GM21717 (cell line): ENCODE data around the gene PCNA.

ENCODE experiments used
- ATAC-seq: cut with Tn5 transposase; IDR thresholded peaks from one replicate; pipeline ENCODE4 v1.9.1; 2021; ENCODE audit warnings: mild to moderate bottlenecking, moderate library complexity; ENCODE audit not compliant: unreplicated experiment

The PCNA gene

GRCh38 chr20:5143851-5144250, 24.1 kb upstream of the PCNA start:
- ATAC-seq = no peak

- ATAC-seq = no peak
These were observed 21.9 kb upstream of the PCNA start for GRCh38 chr20:5141615-5142014.

- ATAC-seq = no peak
These were observed 20.4 kb upstream of the PCNA start for GRCh38 chr20:5140195-5140594.

GRCh38 chr20:5136096-5136495, 16.3 kb upstream of the PCNA start:
- no peak for ATAC-seq

- no peak for ATAC-seq
These were observed 15.7 kb upstream of the PCNA start for GRCh38 chr20:5135363-5136012.

- ATAC-seq = no peak
These were observed 14.2 kb upstream of the PCNA start for GRCh38 chr20:5133998-5134397.

GRCh38 chr20:5131502-5131901, 11.7 kb upstream of the PCNA start:
- ATAC-seq = no peak

GRCh38 chr20:5128886-5129285, 9.1 kb upstream of the PCNA start:
- ATAC-seq = no peak

GRCh38 chr20:5127859-5128424, 8.2 kb upstream of the PCNA start:
- ATAC-seq = no peak

GRCh38 chr20:5127204-5127858, 7.6 kb upstream of the PCNA start:
- ATAC-seq = peak; percentile 41

- ATAC-seq = peak; percentile 91
These were observed 6.9 kb upstream of the PCNA start, which contains the start of gene CDS2 for GRCh38 chr20:5126512-5127203. Gene CDS2, plus strand, starts transcription at chr20:5127008. Its CDS starts 85 bp downstream, at chr20:5127093.

GRCh38 chr20:5122873-5123260, 3.1 kb upstream of the PCNA start:
- ATAC-seq = no peak

- no peak for ATAC-seq
These were observed 373 bp upstream of the PCNA start for GRCh38 chr20:5120185-5120476.

- no peak for ATAC-seq
These were observed 669 bp downstream of the PCNA start for GRCh38 chr20:5119143-5119434.

GRCh38 chr20:5118220-5119142, 1.3 kb downstream of the PCNA start:
- ATAC-seq = no peak

GRCh38 chr20:5116875-5117274, 2.9 kb downstream of the PCNA start:
- ATAC-seq = no peak

GRCh38 chr20:5114403-5114802, 5.4 kb downstream of the PCNA start:
- no peak for ATAC-seq

- ATAC-seq = no peak
These were observed 6.2 kb downstream of the PCNA start for GRCh38 chr20:5113615-5113986.

- ATAC-seq = no peak
These were observed 10.5 kb downstream of the PCNA start for GRCh38 chr20:5109276-5109675.

GRCh38 chr20:5104479-5104878, 15.3 kb downstream of the PCNA start:
- no peak for ATAC-seq

GRCh38 chr20:5100684-5101347, 18.9 kb downstream of the PCNA start:
- no peak for ATAC-seq
